Islet precursor cell (in vitro differentiated cells): ENCODE data around the gene FGF22.

Experiments
- DNase-seq: peaks from one replicate; pipeline ENCODE4 v3.0.0-alpha.2; 2018

FGF22 gene

GRCh38 chr19:681029-682019, 41.6 kb downstream of the FGF22 start:
- no peak for DNase-seq

DNA sequence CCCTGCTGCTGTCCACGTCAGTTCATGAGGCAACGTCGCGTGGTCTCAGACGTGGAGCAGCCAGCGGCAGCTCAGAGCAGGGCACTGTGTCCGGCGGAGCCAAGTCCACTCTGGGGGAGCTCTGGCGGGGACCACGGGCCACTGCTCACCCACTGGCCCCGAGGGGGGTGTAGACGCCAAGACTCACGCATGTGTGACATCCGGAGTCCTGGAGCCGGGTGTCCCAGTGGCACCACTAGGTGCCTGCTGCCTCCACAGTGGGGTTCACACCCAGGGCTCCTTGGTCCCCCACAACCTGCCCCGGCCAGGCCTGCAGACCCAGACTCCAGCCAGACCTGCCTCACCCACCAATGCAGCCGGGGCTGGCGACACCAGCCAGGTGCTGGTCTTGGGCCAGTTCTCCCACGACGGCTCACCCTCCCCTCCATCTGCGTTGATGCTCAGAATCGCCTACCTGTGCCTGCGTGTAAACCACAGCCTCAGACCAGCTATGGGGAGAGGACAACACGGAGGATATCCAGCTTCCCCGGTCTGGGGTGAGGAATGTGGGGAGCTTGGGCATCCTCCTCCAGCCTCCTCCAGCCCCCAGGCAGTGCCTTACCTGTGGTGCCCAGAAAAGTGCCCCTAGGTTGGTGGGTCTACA, 43.1 kb downstream of the FGF22 start:
- DNase-seq = peak; percentile 54

DNA sequence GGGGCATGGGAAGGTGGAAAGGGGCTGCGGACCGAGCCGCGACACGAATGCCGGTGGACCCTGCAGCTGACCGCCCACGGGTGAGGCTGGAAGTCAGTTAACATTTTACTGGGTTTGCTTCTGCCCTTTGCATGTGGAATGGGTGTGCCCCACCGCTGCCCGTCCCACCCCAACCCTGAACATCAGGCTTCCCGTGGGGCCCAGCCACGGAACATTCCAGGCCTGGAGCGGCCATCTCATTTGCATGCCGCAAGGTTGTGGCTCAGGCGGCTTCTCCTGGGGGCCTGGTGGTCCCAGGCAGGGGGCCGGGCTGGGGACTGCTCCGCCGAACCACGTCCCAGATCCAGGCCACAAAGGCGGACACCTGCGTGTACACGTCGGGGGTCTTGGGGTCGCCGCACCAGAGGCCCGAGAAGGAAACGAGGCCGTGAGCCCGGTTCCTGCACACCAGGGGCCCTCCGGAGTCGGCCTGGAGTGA, 45.8 kb downstream of the FGF22 start:
- no peak for DNase-seq

DNA sequence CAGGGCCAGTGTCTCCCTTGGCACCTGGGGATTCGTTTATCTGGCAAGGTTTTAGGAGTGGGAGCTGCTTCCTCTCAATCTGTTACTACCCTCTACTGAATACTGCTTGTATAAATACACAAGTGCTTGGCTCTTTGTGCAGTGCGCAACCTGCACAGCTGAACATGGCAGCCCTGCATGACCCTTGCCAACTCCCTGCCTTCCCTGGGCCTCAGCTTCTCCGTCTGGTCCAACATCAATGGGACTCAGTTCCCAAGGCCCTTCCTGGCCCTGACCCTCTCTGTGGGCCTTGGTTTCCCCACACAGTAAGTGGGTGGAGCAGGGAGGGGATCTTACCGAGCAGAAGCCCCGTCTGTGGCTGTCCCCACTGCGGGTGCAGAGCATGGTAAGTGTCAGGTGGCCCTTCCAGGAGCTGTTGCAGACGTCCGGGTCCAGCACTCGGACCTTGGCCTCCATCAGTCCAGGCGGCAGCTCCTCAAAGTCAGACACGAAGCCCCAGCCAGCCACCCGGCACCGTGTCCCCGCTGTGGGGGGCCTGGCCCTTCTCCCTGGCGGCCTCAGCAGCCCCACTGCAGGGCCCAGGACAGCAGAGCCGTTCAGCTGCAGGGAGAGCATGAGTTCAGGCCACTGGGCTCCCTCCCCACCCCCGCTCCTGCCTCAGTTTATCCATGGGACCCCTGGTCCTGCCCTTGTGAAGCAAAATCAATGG, 47.1 kb downstream of the FGF22 start:
- no peak for DNase-seq

DNA sequence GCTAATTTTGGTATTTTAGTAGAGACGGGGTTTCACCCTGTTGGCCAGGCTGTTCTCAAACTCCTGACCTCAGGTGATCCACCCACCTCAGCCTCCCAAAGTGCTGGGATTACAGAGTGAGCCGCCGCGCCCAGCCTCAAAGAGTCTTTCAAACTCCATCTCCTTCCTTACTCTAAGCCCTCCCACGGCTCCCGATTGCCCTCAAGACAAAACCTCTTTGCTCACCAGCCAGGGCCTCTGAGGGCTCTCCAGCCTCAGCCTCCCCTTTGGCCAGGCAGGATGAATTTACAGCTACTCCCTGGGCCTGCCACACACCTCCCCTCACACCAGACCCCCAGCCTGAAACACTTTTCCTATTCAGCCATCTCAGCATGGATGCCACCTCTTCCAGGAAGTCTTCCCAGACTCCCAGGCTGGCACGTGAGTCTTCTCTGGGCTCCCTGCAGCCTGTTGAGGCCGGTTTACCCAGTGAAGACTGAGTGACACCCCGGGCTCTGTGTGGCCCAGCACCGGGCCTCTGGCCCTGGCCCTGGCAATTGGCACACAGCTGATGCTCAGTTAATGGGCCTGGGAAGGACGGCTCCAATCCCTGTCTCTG, 48.0 kb downstream of the FGF22 start:
- DNase-seq = no peak

- DNase-seq = no peak
Observed at GRCh38 chr19:688214-688613, 48.5 kb downstream of the FGF22 start.

DNA sequence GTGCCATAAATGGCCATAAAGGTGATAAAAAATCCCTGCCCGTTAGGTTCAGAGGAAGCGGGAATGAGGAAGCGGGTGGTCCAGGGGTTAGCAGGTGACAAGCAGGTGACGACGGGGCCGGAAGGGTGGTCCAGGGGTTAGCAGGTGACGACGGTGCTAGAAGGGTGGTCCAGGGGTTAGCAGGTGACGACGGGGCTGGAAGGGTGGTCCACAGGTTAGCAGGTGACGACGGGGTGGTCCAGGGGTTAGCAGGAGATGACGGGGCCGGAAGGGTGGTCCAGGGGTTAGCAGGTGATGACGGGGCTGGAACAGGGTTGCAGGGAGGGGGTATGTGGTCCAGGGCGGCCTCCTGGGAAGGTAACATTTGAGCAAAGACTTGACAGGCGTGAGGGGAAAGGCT, 49.3 kb downstream of the FGF22 start:
- DNase-seq = no peak

DNA sequence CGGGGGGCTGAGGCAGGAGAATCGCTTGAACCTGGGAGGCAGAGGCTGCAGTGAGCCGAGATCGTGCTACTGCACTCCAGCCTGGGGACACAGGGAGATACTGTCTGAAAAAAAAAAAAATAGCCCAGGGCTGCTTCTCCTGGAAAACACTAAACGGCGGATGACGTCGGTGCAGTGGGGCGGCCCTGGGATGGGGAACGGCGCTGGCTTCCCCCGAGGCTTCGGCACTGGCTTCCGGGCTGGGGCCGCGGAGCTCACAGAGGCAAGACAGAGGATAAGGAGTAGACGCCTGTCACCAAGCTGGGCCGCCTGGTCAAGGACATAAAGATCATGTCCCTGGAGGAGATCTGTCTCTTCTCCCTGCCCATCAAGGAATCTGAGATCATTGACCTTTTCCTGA, 50.5 kb downstream of the FGF22 start:
- no peak for DNase-seq
